Skeletal muscle tissue (tissue), 4 donors: ENCODE data around the gene GRIK1. TPM values are rescaled to one million over a fixed set of nuclear protein-coding genes. Genes with fewer than 3 reads are reported as not detected.

Source experiments
- H3K27ac ChIP-seq: one replicate; pipeline ENCODE4 v1.7.0; 2013; ENCODE audit warnings: mild to moderate bottlenecking, low read depth, low read length, inconsistent platforms
- H3K27me3 ChIP-seq, 3 donors: one replicate each; pipeline ENCODE4 v1.7.0; 2013; ENCODE audit warnings: low read length in 3 of 3; ENCODE audit not compliant: control insufficient read depth in 3 of 3, insufficient read depth in 3 of 3
- H3K36me3 ChIP-seq, 3 donors: one replicate each; pipeline ENCODE4 v1.7.0; 2013; ENCODE audit warnings: low read length in 3 of 3; ENCODE audit not compliant: control insufficient read depth in 3 of 3, insufficient read depth in 3 of 3
- H3K4me1 ChIP-seq, 3 donors: one replicate each; pipeline ENCODE4 v1.7.0; 2013; ENCODE audit warnings: low read length in 3 of 3, mild to moderate bottlenecking in 3 of 3; ENCODE audit not compliant: control insufficient read depth in 3 of 3, insufficient read depth in 3 of 3
- H3K4me3 ChIP-seq, 3 donors: one replicate each; pipeline ENCODE4 v1.7.0; 2013; ENCODE audit warnings: low read length in 3 of 3
- H3K9ac ChIP-seq, 3 donors: one replicate each; pipeline ENCODE4 v1.7.0; 2013; ENCODE audit warnings: low read length in 3 of 3, mild to moderate bottlenecking in 3 of 3, moderate library complexity in 2 of 3, low read depth in 1 of 3
- H3K9me3 ChIP-seq, 3 donors: one replicate each; pipeline ENCODE4 v1.7.0; 2013; ENCODE audit warnings: low read length in 3 of 3; ENCODE audit not compliant: control insufficient read depth in 3 of 3
- total RNA-seq: library from RNA; depleted of rRNA; stranded (reverse); fragments of >200 nt; gene quantifications from one replicate; pipeline ENCODE4 v1.2.3, GENCODE V29; 2014
- donor health status: Osteomylitis.

GRIK1 gene
- total RNA-seq, 1 donor from 2014 or later = 1.0 TPM

DNA sequence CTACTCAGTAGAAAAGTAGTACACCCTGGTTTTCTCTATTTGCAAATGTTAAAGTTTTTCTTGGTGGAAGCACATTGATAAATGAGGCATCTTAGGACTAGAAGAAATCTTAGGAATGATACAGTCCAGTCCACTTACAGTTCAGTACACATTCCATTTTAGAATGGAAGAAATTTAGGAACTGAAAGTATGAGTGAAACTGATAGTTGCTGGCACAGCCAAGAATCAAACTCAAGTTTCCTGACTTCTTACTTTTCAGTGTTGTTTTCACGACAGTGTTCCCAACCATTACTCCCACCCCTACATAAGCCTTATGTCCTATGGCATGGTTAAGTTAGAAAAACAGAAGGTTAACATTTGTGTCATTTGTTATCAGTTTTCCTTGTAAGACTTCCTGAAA lies 382.6 kb downstream of the GRIK1 start:
- H3K9me3 ChIP-seq = no peaks in the 10 kb centered on the region
- no peak overlapping the region for H3K4me3 ChIP-seq
- no peaks in the 10 kb centered on the region for H3K27me3 ChIP-seq
- no peak overlapping the region for H3K9ac ChIP-seq
- H3K36me3 ChIP-seq = no peaks in the 10 kb centered on the region
- H3K27ac ChIP-seq = no peak overlapping the region
- no peaks in the 10 kb centered on the region for H3K4me1 ChIP-seq

DNA sequence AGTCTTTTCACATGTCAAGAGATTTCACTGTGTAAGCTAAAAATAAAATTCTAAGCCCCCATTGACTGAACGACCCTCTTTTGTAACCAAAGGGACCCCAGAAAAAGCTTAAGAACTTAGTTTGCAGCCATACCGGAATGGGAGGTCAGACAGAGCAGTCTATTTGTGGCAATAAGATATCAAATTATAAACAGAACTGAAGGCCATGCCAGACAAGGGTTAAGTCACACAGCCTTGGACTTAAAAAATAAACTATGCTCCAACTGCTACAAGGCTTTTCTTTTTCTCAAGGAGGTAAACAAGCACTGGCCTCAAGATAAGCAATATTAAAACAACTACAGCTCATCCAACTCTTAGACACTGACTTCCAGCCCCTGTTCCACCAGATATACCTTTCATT lies 384.2 kb downstream of the GRIK1 start:
- H3K4me1 ChIP-seq = no peaks in the 10 kb centered on the region
- no peaks in the 10 kb centered on the region for H3K36me3 ChIP-seq
- no peaks in the 10 kb centered on the region for H3K9me3 ChIP-seq
- H3K4me3 ChIP-seq = no peak overlapping the region
- H3K27ac ChIP-seq = no peak overlapping the region
- H3K9ac ChIP-seq = no peak overlapping the region
- no peaks in the 10 kb centered on the region for H3K27me3 ChIP-seq

GRCh38 chr21:29550205-29550604 lies 389.6 kb downstream of the GRIK1 start:
- H3K9me3 ChIP-seq = no peaks in the 10 kb centered on the region
- no peaks in the 10 kb centered on the region for H3K36me3 ChIP-seq
- H3K4me1 ChIP-seq = no peaks in the 10 kb centered on the region

GRCh38 chr21:29549614-29550013 lies 390.2 kb downstream of the GRIK1 start:
- no peaks in the 10 kb centered on the region for H3K9me3 ChIP-seq
- H3K4me1 ChIP-seq = no peaks in the 10 kb centered on the region
- H3K4me3 ChIP-seq = no peak overlapping the region
- H3K36me3 ChIP-seq = no peaks in the 10 kb centered on the region
- H3K9ac ChIP-seq = no peak overlapping the region
- H3K27me3 ChIP-seq = no peaks in the 10 kb centered on the region
- H3K27ac ChIP-seq = no peak overlapping the region

More at GRCh38 chr21:29550205-29550604, 389.6 kb downstream of the GRIK1 start:
- H3K27ac ChIP-seq = no peak overlapping the region
- H3K9ac ChIP-seq = no peak overlapping the region
- no peaks in the 10 kb centered on the region for H3K27me3 ChIP-seq
- H3K4me3 ChIP-seq = no peak overlapping the region

GRCh38 chr21:29547998-29548397 lies 391.8 kb downstream of the GRIK1 start:
- Histone ChIP-seq H3K9me3 (no peaks in the 10 kb centered on the region), H3K4me3 (no peak overlapping the region), H3K27ac (no peak overlapping the region), H3K27me3 (no peaks in the 10 kb centered on the region), H3K9ac (no peak overlapping the region), H3K4me1 (no peaks in the 10 kb centered on the region), H3K36me3 (no peaks in the 10 kb centered on the region)

DNA sequence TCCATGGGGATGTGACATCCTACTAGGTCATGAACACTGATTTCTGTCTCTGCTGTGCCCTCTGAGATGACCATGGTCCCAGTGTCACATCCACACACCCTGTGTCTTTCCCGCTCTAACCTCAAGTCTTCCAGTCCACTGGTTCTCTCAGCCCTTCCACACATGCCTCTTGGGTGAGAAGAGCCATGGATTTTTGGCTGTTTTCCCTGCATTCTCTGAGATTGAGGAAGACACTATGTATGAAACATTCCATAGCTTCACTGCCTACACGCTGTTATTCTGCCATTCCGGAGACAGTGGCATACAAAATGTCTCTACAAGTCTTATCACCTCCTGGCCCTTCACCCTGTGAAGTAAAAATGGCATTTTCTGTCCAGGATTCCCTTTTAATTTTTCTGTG lies 393.7 kb downstream of the GRIK1 start:
- H3K4me3 ChIP-seq = no peak overlapping the region
- no peaks in the 10 kb centered on the region for H3K36me3 ChIP-seq
- no peaks in the 10 kb centered on the region for H3K9me3 ChIP-seq
- H3K4me1 ChIP-seq = no peaks in the 10 kb centered on the region
- no peak overlapping the region for H3K9ac ChIP-seq
- H3K27me3 ChIP-seq = no peaks in the 10 kb centered on the region
- no peak overlapping the region for H3K27ac ChIP-seq

GRCh38 chr21:29540289-29540688 lies 399.5 kb downstream of the GRIK1 start:
- Histone ChIP-seq H3K4me1 (no peaks in the 10 kb centered on the region), H3K36me3 (no peaks in the 10 kb centered on the region), H3K27me3 (no peaks in the 10 kb centered on the region)

GRCh38 chr21:29538115-29538514 lies 401.7 kb downstream of the GRIK1 start:
- no peaks in the 10 kb centered on the region for H3K9me3 ChIP-seq
- no peaks in the 10 kb centered on the region for H3K27me3 ChIP-seq
- H3K36me3 ChIP-seq = no peaks in the 10 kb centered on the region
- H3K4me3 ChIP-seq = no peak overlapping the region
- no peak overlapping the region for H3K9ac ChIP-seq
- H3K4me1 ChIP-seq = no peaks in the 10 kb centered on the region
- H3K27ac ChIP-seq = no peak overlapping the region

More at GRCh38 chr21:29540289-29540688, 399.5 kb downstream of the GRIK1 start:
- H3K9ac ChIP-seq = no peak overlapping the region
- no peak overlapping the region for H3K27ac ChIP-seq
- H3K4me3 ChIP-seq = no peak overlapping the region
- H3K9me3 ChIP-seq = no peaks in the 10 kb centered on the region

- H3K27ac ChIP-seq = no peak overlapping the region
- no peak overlapping the region for H3K9ac ChIP-seq
- H3K4me1 ChIP-seq = no peaks in the 10 kb centered on the region
- no peaks in the 10 kb centered on the region for H3K36me3 ChIP-seq
- H3K9me3 ChIP-seq = no peaks in the 10 kb centered on the region
- no peak overlapping the region for H3K4me3 ChIP-seq
- H3K27me3 ChIP-seq = no peaks in the 10 kb centered on the region
Measured at GRCh38 chr21:29534448-29534847, 405.3 kb downstream of the GRIK1 start.

- Histone ChIP-seq H3K4me3 (no peak overlapping the region), H3K27me3 (no peaks in the 10 kb centered on the region)
Measured at GRCh38 chr21:29529139-29529538, 410.7 kb downstream of the GRIK1 start.

DNA sequence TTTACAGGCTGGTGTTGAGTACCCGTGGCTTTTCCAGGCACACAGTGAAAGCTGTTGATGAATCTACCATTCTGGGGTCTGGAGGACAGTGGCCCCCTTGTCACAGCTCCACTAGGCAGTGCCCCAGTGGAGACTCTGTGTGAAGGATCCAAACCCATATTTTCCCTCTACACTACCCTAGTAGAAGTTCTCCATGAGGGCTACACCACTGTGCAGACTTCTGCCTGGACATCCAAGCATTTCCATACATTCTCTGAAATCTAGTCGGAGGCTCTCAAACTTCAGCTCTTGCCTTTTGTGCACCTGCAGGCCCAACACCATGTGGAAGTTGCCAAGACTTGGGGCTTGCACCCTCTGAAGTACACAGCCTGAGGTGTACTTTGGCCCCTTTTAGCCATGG lies 413.3 kb downstream of the GRIK1 start:
- Histone ChIP-seq H3K27me3 (no peaks in the 10 kb centered on the region), H3K4me1 (no peaks in the 10 kb centered on the region), H3K9me3 (peaks cover 0 to 3% (median 0%) of the 10 kb centered on the region in 3 donors), H3K4me3 (no peak overlapping the region), H3K27ac (no peak overlapping the region), H3K9ac (no peak overlapping the region), H3K36me3 (no peaks in the 10 kb centered on the region)

More at GRCh38 chr21:29529139-29529538, 410.7 kb downstream of the GRIK1 start:
- Histone ChIP-seq H3K36me3 (no peaks in the 10 kb centered on the region), H3K4me1 (no peaks in the 10 kb centered on the region), H3K9me3 (peaks cover 0 to 3% (median 0%) of the 10 kb centered on the region in 3 donors), H3K9ac (no peak overlapping the region), H3K27ac (no peak overlapping the region)
